Fibroblast of lung (primary cell): ENCODE measurements around the gene LIN37.

Experiments
- CTCF ChIP-seq, 2 donors: IDR thresholded peaks in 1 of 2; conservative IDR thresholded peaks in 1 of 2; 1 replicate in 1 of 2; 2 replicates in 1 of 2; pipeline ENCODE4 v1.5.1; 2011 to 2012; ENCODE audit warnings: low read length in 2 of 2, control low read depth in 1 of 2, inconsistent platforms in 1 of 2, low read depth in 1 of 2, mild to moderate bottlenecking in 1 of 2
- EZH2 ChIP-seq: IDR thresholded peaks from 2 replicates; pipeline ENCODE4 v1.5.1; 2012; ENCODE audit warnings: low read length, control low read depth, mild to moderate bottlenecking; ENCODE audit errors: missing control alignments

- TF ChIP-seq CTCF (conservative IDR thresholded peaks at IDR 0.05 in 1 of 2, IDR thresholded peaks at IDR 0.05 in 1 of 2; ENCODE audit: low read depth in 1 of 2, low read length in 2 of 2), result no peak
- no peak for TF ChIP-seq EZH2
Observed at GRCh38 chr19:35791814-35792279, 43.5 kb downstream of the LIN37 start.
